Activated T-cell treated with anti-CD3 and anti-CD28 coated beads, Interleukin-2, amount 50 U/mL, for 1 hour (primary cell): ENCODE measurements around the gene SPATA20.

Experiments
- DNase-seq: peaks from one replicate; pipeline ENCODE4 v3.0.0-alpha.2; 2020

SPATA20 gene

DNA sequence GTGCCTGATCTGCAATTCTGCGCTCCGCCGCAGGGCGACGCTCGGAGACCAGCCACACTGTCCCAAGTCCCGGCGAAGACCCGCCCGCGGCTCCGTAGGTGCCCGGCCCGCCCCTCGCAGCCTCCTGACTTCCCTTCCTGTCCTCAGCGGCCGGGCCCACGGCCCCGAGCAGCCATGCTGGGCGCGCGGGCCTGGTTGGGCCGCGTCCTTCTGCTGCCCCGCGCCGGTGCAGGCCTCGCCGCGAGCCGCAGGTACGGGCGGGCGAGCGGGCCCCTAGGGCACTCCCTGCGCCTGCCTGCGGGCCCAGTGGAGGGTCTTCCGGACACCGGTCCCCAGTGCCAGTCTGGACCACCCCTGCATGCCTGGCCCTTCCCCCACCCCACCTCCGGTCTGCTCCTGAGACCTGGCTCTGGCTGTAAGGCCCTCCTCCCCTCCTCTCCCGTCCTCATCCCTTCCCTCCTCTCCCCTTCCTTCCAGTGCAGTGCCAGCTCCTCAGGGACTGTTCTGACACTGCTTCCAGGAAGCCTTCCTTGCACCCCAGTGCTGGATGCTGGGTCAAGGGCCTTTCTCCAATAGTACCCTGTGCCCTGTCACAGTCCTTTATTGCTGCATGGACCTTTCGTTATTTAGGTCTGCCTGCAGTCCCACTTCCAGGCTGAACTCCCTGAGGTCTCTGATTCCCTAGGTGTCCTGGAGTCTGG lies at the start of gene SPATA20:
Gene SPATA20, plus strand, starts transcription at position 140 of the 701 bp plus-strand sequence. Its CDS starts 35 bp downstream, at position 175.
- DNase-seq, result peak; percentile 84

GRCh38 chr17:50498021-50498874 lies 48.7 kb upstream of the SPATA20 start:
- no peak for DNase-seq

DNA sequence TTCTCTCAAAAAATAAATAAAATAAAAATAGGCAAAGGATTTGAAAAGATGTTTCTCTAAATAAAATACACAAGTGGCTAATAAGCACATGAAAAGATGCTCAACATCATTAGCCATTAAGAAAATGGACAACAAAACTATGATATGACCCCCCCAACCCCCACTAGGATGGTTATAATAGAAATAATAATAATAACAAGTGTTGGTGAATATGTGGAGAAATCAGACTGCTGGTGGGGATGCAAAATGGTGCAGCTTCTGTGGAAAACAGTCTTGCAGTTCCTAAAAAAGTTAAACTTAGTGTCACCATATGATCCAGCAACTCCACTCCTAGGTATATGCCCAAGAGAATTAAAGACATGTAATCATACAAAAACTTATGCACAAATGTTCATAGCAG lies 47.7 kb upstream of the SPATA20 start:
- DNase-seq, result no peak

- no peak for DNase-seq
These were observed 47.3 kb upstream of the SPATA20 start for GRCh38 chr17:50499721-50500120.

GRCh38 chr17:50501054-50501453 lies 45.9 kb upstream of the SPATA20 start:
- DNase-seq, result no peak

GRCh38 chr17:50502301-50502990 lies 44.5 kb upstream of the SPATA20 start:
- DNase-seq, result no peak

DNA sequence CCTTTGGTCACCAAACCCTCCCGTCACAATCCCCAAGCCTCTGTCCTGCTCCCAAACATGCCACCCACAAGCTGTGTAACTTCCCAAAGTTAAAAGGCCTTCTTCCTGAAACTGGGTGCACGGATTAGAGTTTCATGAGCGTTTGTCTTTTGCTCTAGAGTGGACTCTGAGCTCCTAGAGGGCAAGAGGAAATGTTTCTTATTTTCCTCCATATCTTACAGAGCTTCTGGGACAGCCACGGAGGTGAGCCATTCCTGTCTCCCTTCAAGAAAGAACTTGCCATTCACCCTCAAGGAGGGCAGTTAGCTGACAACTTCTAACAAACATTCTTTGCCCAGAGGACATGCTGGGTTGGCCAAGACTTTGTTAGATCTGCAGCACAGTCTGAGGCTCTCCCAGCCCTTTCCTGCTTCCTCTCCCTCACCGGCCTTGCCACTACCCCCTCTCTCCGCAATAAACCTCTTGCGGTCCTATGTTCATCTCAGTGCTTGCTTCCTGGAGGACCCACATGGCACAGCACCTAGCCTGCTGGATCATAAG lies 41.3 kb upstream of the SPATA20 start:
- no peak for DNase-seq

DNA sequence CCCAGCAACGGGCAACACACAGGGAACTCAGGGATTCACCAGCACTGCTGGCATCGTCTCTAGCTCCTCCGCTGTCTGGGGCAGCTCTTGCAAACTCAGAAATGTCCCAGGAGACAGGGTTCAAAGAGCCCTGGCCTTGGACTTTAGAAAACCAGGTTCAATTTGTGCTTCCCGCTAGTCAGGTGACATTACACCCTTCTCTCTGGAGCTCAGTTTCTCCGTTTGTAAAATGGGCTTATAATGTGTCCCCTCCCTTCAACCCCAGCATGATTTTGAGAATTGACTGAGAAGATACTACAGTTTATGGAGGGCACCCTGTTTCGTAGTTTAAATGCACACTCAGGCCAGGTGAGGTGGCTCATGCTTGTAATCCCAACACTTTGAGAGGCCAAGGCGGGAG lies 40.7 kb upstream of the SPATA20 start:
- DNase-seq, result no peak

GRCh38 chr17:50507871-50508572 lies 39.0 kb upstream of the SPATA20 start, which contains the start of gene MYCBPAP:
Gene MYCBPAP (plus strand): TSS chr17:50508439. CDS start chr17:50508675, 236 bp downstream.
- DNase-seq, result peak; percentile 75

GRCh38 chr17:50508573-50509460 lies 38.2 kb upstream of the SPATA20 start:
- no peak for DNase-seq

- no peak for DNase-seq
These were observed 35.9 kb upstream of the SPATA20 start for GRCh38 chr17:50511058-50511457.

DNA sequence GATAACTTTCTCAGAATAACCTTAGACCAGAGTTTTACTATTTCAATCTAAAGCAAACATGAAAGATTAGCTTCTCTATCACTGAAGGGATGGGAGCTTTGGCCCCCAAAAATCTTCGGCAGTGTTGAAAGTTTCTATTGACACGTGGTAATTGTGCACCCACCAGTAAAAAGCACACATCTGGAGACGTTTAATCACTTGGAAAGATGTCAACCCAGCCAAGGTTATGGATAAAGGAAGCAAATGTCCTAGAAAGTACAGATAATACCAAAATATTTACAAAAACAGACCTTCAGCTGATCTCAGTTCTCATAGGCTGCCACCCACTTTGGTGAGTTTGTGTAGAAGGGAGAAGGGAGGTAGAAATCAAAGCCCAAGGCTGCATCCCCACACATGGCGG lies 33.5 kb upstream of the SPATA20 start:
- no peak for DNase-seq

- no peak for DNase-seq
These were observed 32.6 kb upstream of the SPATA20 start for GRCh38 chr17:50514388-50514787.

- no peak for DNase-seq
These were observed 31.9 kb upstream of the SPATA20 start for GRCh38 chr17:50514936-50515702.

- DNase-seq, result no peak
These were observed 30.0 kb upstream of the SPATA20 start for GRCh38 chr17:50517011-50517410.

- DNase-seq, result no peak
These were observed 29.2 kb upstream of the SPATA20 start for GRCh38 chr17:50517504-50518383.

DNA sequence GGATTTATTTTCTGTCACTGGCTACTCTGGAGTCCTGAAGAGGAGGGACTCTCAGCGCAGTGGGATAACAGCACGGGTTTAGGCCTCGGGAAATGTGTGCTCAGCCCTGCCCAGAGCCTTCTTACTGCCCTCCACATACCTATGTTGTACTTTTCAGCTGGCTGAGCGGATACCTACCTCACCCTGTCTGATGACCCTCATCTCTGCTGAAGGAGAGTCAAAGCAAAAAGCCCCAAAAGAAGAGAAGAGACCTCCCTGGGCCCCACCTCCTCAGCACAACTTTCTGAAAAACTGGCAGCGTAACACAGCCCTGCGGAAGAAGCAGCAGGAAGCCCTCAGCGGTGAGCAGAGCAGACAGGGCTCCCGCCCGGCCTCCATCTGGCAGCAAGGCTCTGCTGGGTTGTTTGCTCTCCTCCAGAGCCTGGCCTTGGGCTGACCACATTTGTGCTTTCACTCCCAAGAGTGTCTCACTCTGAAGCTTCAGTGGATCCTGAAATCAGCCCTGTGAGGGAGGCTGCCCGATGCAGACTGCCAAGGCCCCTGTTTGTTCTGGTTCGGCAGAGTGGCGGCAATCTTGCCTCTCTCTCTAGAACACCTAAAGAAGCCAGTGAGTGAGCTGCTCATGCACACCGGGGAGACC lies 28.5 kb upstream of the SPATA20 start:
- DNase-seq, result no peak

- no peak for DNase-seq
These were observed 27.7 kb upstream of the SPATA20 start for GRCh38 chr17:50519141-50519834.
